Epithelial cell of prostate (primary cell): ENCODE data around the gene POLR1H.
"Not testable (repeated sequence)": the region's sequence is repeated elsewhere in the genome, so short reads cannot be mapped to it uniquely, and the experiment has no call there.

Source experiments
- DNase-seq: peaks from one replicate; pipeline ENCODE4 v3.0.0-alpha.2; 2011; ENCODE audit warnings: low read depth, low spot score
- H3K27ac ChIP-seq: fragments of 450-650 bp; 2 replicates; pipeline ENCODE4 v1.5.1; 2017; ENCODE audit warnings: mild to moderate bottlenecking

POLR1H gene

GRCh38 chr6:30061092-30061857 lies at the start of gene POLR1H:
Gene POLR1H, plus strand, starts transcription at chr6:30061265. Its CDS starts 260 bp downstream, at chr6:30061525.
- H3K27ac ChIP-seq = peak within 1 kb of the TSS; percentile 89
- peak; percentile 65 for DNase-seq

- no peak overlapping the region for H3K27ac ChIP-seq
- DNase-seq = no peak
Measured at GRCh38 chr6:30013291-30013922, 47.7 kb upstream of the POLR1H start.

GRCh38 chr6:30019819-30020218 lies 41.2 kb upstream of the POLR1H start:
- no peak for DNase-seq
- H3K27ac ChIP-seq = no peak overlapping the region

GRCh38 chr6:30020626-30021025 lies 40.4 kb upstream of the POLR1H start:
- no peak overlapping the region for H3K27ac ChIP-seq
- DNase-seq = no peak

DNA sequence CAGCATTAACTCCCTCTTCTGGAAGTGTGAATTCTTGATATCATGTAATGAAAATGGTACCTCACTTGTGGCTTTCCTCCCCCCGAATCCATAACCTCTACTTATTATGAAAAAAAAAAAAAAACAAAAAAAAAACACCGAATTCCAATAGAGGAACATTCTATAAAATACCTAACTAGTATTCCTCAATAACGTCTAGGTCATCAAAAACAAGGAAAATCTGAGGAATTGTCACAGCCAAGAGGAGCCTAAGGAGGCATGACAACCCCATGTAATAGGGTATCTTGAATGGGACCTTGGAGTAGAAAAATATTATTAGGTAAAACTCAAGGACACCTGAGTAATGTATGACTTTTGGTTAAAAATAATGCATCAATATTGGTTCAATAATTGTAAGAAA lies 38.9 kb upstream of the POLR1H start:
- no peak for DNase-seq
- H3K27ac ChIP-seq = no peak overlapping the region

GRCh38 chr6:30022712-30023111 lies 38.4 kb upstream of the POLR1H start:
- H3K27ac ChIP-seq, DNase-seq: not testable (repeated sequence)

DNA sequence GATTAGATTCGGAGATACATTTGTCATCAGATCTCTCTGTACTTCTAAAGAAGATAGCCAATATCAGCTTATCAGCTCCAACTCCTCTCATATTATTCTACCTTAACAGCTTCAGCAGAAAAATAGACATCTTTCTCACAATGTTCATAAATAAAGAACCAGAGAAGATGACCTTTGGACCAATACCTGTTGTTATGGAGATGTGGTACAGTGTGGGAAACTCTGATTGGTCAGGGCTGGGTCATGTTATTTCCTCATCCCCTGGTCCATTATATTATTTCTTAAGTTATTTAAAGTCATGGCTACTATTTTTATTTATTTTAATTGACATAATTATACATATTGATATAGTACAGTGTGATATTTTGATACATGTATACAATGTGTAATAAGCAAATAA lies 35.9 kb upstream of the POLR1H start:
- no peak for DNase-seq

DNA sequence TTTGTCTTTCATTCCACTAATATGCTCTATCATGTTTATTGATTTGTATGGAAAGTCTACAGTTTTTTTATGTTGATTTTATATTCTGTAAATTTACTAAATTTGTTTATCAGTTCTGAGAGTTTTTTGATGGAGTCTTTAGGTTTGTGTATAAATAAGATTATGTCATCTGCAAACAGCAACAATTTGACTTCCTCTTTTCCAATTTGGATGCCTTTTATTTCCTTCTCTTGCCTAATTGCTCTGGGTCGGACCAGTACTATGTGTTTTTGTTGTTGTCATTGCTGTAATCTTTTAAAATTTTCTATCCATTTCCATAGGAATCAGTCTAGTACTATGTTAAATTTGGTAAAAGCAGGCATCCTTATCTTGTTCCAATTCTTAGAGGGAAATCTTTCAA lies 31.5 kb upstream of the POLR1H start:
- DNase-seq = no peak
- no peak overlapping the region for H3K27ac ChIP-seq

More for the DNA sequence above, 35.9 kb upstream of the POLR1H start:
- no peak overlapping the region for H3K27ac ChIP-seq

DNA sequence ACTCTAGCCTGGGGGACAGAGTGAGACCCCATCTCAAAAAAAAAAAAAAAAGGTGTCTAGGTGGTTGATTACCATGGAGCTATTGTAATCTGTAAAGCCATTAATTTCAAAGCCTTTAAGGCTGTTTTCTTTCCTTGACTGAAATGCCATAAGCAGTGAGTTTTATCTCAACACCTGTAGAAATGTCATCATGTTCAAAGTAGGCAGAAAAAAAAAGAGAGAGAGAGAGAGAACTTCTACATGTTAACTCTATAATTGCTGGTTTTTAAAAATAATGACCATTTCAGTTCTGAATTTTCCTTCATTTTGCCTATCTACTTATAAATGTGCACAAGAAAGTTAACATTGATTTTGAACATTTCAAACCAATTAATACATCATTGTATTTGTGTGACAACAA lies 29.7 kb upstream of the POLR1H start:
- no peak for DNase-seq
- H3K27ac ChIP-seq = no peak overlapping the region

- not testable (repeated sequence) for H3K27ac ChIP-seq, DNase-seq
Measured at GRCh38 chr6:30033440-30033839, 27.6 kb upstream of the POLR1H start.

DNA sequence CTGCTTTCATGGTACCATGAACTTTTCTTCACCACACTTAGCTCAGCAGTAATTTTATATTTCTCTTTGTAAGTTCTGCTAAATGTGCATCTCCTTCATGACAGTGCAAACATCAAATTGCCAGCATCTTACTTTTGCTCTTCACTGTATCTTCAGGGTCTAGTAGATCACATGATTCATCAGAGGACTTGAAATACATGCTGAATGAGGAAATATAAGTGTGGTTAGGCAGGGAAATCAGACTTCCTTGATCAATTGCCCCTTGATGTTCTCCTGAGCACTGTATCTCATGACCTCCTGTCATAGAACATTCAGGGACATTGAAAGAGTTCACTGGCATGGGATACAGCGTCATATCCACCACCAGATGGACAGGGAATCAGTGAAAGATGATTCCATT lies 25.3 kb upstream of the POLR1H start:
- H3K27ac ChIP-seq = no peak overlapping the region
- no peak for DNase-seq

DNA sequence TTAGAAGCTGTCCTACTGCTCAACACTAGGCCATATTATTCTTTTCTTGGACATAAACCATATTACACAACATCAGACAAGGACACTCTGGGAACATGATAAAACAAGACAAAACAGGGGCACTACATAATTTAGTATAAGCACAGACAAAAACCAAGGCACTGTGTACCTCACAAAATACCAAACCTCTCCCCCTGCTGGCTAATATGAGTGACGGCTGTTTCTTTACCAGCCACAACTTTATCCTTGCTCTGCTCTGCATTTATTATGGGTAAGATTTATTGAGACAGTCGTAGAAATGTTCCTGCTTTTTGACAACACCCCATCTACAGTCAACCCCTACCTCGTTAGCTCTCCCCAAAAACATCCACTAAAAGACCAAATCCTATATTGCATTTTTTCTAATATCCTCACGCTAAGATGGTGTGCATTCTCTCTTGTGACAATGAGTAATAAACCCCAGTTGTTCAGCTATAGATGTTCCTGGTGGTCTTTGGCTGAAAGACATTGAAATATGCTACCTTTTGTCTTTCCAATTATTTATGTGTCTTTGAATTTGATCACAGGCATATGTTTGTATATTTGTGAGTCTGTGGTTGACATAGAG lies 23.8 kb upstream of the POLR1H start:
- H3K27ac ChIP-seq = no peak overlapping the region
- no peak for DNase-seq

- no peak overlapping the region for H3K27ac ChIP-seq
- no peak for DNase-seq
Measured at GRCh38 chr6:30041221-30041620, 19.8 kb upstream of the POLR1H start.

- H3K27ac ChIP-seq = no peak overlapping the region
- DNase-seq = no peak
Measured at GRCh38 chr6:30041821-30042220, 19.2 kb upstream of the POLR1H start.

- H3K27ac ChIP-seq = no peak overlapping the region
- DNase-seq = no peak
Measured at GRCh38 chr6:30042476-30042875, 18.6 kb upstream of the POLR1H start.

DNA sequence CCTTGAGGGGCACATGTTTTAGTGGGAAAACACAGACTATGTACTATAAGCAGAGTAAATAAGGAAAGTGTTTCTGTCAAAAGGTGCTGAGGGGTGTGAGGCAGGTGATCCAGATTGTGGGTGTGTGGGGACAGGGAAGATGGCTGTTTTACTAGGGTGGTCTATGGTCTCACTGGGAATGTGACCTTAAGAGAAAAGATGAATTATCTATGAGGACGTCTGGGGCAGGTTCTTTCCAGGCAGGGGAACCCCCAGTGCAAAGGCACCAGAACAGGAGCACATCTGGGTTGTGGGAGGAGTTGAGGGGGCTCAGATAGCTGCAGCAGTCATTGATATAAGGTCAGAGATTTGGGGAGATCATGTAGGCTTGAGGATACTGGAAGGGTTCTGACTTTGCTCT lies 18.2 kb upstream of the POLR1H start:
- DNase-seq = no peak
- H3K27ac ChIP-seq = no peak overlapping the region

- H3K27ac ChIP-seq = no peak overlapping the region
Measured at GRCh38 chr6:30043744-30044143, 17.3 kb upstream of the POLR1H start.

GRCh38 chr6:30044630-30045029 lies 16.4 kb upstream of the POLR1H start:
- no peak overlapping the region for H3K27ac ChIP-seq

More at GRCh38 chr6:30043744-30044143, 17.3 kb upstream of the POLR1H start:
- no peak for DNase-seq

DNA sequence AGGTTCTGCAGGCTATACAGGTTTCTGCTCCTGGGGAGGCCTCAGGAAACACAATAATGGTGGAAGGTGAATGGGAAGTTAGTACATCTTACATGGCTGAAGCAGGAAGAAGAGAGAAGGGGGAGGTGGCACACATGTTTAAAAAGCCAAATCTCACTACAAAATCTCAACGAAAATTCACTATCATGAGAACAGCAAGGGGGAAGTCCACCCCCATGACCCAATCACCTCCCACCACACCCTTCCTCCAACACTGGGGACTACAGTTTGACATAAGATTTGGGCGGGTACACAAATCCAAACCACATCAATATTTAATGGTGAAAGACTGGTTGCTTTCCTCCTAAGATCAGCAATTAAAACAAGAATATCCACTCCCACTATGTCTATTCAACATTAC lies 13.8 kb upstream of the POLR1H start:
- DNase-seq = no peak
- H3K27ac ChIP-seq = no peak overlapping the region

More at GRCh38 chr6:30044630-30045029, 16.4 kb upstream of the POLR1H start:
- no peak for DNase-seq

DNA sequence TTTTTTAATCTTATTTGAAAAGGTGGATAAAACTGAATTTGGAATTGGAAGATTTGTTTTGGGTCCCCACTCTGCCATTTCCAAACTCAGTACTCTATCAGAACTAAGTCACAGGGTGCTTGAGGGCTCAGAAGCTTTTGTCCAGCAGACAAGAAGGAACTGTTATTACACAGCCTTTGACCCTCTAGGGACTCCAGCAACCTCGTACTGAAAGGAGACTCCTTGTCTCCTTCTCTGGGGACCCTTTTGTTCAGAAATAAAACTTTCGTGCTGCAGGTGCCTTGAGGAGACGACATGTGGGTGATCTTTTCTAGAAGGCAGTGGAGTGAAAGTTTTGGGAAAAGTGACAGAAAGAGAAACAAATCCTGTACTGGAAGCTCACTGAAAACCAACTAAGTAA lies 7.4 kb upstream of the POLR1H start:
- H3K27ac ChIP-seq = no peak overlapping the region
- DNase-seq = no peak

DNA sequence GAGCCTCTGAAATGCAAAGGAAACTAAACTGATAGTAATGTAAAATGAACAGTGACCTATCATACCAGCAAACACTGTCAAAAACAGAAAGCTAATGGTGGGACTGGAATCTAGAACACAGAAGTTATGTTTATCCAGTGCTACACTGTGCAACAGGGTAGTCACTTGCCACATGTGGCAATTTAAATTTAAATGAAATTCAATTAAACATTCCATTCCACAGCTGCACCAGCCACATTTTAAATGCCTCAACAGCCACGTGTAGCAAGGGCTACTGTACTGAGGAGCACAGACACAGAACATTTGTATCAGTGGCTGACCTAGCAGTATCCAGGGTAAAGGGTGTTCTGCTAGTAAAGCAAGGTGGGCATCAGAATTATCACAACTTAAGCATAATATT lies 5.6 kb upstream of the POLR1H start:
- no peak overlapping the region for H3K27ac ChIP-seq
- DNase-seq = no peak
